ENCODE measurements around the gene STX19. TPM values are rescaled to one million over a fixed set of nuclear protein-coding genes. Genes with fewer than 3 reads are reported as not detected.

Gene STX19
- total RNA-seq, 1 experiment from 2014 or later: not detected

- H2BK120ac ChIP-seq (ENCODE audit: low read depth, low read length, poor library complexity, severe bottlenecking): no peak overlapping the region
- no peak overlapping the region for H3K23ac ChIP-seq (ENCODE audit: insufficient read length, low read depth, low read length)
- no peak overlapping the region for H2AK5ac ChIP-seq (ENCODE audit: insufficient read length, low read length)
- Mint-ChIP-seq H3K4me3 (no peak overlapping the region), H3K27me3 (ENCODE audit: low read depth) (no peaks in the 10 kb centered on the region), H3K4me1 (peaks cover 11 to 13% of the 10 kb centered on the region in 2 experiments), H3K27ac (no peak overlapping the region; a peak in 1 of 7 replicates), H3K36me3 (ENCODE audit: insufficient read depth in 1 of 3, low read depth in 3 of 3) (no peaks in the 10 kb centered on the region), H3K9me3 (no peaks in the 10 kb centered on the region)
- H3K23me2 ChIP-seq (ENCODE audit: insufficient read length, low read depth, low read length, poor library complexity, severe bottlenecking): no peaks in the 10 kb centered on the region
- no peak overlapping the region for H4K5ac ChIP-seq (ENCODE audit: insufficient read length, low read depth, low read length)
- TF ChIP-seq CTCF (conservative IDR thresholded peaks at IDR 0.05): no peak
- no peak overlapping the region for H4K8ac ChIP-seq (replicated peaks; ENCODE audit: insufficient read length, low read depth, low read length)
- no peak overlapping the region for H3T11ph ChIP-seq (ENCODE audit: low read length)
- no peak overlapping the region for H3K4me2 ChIP-seq (ENCODE audit: insufficient read depth, insufficient read length, low read length)
- H3K9me3 ChIP-seq (ENCODE audit: control insufficient read depth, low read depth, low read length): no peaks in the 10 kb centered on the region
- no peak overlapping the region for H3K4ac ChIP-seq (ENCODE audit: low read depth, low read length)
- no peaks in the 10 kb centered on the region; the same call in 1 of the 2 replicates for H3K79me2 ChIP-seq (ENCODE audit: insufficient read depth, low read length)
- H3K14ac ChIP-seq (ENCODE audit: insufficient read depth, low read length): no peak overlapping the region
- no peak overlapping the region for H2BK5ac ChIP-seq (ENCODE audit: insufficient read length, low read length)
- H3K27me3 ChIP-seq (ENCODE audit: insufficient read depth, low read length): no peaks in the 10 kb centered on the region
- H2AFZ ChIP-seq (ENCODE audit: low read length): no peak overlapping the region
- no peak overlapping the region for H3K56ac ChIP-seq (ENCODE audit: insufficient read length, low read depth, low read length)
- H2BK20ac ChIP-seq (ENCODE audit: low read depth, low read length, poor library complexity, severe bottlenecking): no peak overlapping the region
- no CpG with 5 or more reads among the region's 3 CpGs for WGBS (ENCODE audit: extremely low coverage, insufficient read length, low lambda C conversion rate)
- H3K18ac ChIP-seq (ENCODE audit: insufficient read length, low read depth, low read length): no peak overlapping the region
- no peak overlapping the region for H4K91ac ChIP-seq (ENCODE audit: insufficient read length, low read depth, low read length)
- no peak overlapping the region for H3K9ac ChIP-seq (ENCODE audit: extremely low read depth, insufficient read length, low read length)
- no peak overlapping the region for H2BK15ac ChIP-seq (ENCODE audit: low read depth, low read length)
- H2BK12ac ChIP-seq (ENCODE audit: insufficient read length, low read depth, low read length): no peak overlapping the region
- no peaks in the 10 kb centered on the region for H4K20me1 ChIP-seq (ENCODE audit: control insufficient read depth, insufficient read depth, insufficient read length)
- no peak for DNase-seq
- no peaks in the 10 kb centered on the region for H3K4me1 ChIP-seq (ENCODE audit: insufficient read depth, low read length)
- H3K27ac ChIP-seq (ENCODE audit: insufficient read length, low read depth, low read length): no peak overlapping the region
- peaks cover 2% of the 10 kb centered on the region for H3K79me1 ChIP-seq (ENCODE audit: insufficient read depth, low read depth, low read length, poor library complexity, severe bottlenecking)
These were observed 45.0 kb downstream of the STX19 start for GRCh38 chr3:93983408-93983807.
